Fibroblast of skin of right quadriceps (primary cell): ENCODE measurements around the gene RRAD.
"Not testable (repeated sequence)": the region's sequence is repeated elsewhere in the genome, so short reads cannot be mapped to it uniquely, and the experiment has no call there.

ENCODE experiments used
- DNase-seq: peaks from one replicate; pipeline ENCODE4 v3.0.0-alpha.2; 2013

Gene RRAD

DNA sequence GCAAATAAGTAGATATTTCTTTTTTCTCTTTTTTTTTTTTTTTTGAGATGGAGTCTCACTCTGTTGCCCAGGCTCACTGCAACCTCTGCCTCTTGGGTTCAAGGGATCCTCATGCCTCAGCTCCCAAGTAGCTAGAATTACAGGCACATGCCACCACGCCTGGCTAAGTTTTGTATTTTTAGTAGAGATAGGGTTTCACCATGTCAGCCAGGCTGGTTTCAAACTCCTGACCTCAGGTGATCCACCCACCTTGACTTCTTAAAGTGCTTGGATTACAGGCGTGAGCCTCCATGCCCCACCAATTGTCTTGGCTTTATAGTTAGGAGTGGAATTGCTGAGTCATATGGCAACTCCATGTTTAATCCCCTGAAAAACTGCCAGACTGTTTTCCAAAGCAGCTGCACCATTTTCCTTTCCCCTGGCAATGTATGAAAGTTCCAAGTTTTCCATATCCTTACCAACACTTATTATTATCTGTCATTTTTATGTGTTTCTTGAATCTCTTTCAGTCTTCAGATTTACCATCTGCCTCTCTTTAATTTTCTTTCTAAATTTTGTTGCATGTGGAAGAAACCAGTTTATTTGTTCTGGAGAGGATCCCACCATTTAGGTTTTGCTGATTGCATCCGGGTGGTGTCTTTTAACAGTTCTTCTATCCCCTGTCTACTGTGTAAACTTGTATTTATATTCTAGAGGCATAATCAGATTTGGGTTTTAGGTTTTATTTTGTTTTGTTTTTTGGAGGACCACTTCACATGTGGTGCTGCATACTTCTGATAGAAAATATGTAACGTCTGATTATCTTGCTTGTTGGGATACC, 25.8 kb upstream of the RRAD start:
- DNase-seq = no peak

DNA sequence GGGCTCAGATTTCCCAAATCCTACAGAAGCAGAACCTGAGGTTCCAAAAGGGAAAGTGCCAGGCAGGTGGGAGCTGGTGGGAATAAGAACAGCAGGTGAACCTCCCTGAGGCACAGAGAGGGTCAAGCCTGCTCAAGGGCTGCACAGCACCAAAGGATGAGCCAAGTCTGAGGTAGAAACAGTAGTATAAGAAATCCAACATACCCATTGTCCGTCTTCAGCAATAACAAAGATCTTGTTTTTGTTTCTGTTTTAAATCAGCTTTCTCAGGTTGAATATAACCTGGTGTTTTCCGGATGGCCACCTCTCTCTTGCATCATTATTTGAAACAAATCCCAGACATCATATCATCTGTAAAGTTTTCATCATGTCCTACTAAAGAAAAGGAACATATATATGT, 25.1 kb upstream of the RRAD start:
- no peak for DNase-seq

DNA sequence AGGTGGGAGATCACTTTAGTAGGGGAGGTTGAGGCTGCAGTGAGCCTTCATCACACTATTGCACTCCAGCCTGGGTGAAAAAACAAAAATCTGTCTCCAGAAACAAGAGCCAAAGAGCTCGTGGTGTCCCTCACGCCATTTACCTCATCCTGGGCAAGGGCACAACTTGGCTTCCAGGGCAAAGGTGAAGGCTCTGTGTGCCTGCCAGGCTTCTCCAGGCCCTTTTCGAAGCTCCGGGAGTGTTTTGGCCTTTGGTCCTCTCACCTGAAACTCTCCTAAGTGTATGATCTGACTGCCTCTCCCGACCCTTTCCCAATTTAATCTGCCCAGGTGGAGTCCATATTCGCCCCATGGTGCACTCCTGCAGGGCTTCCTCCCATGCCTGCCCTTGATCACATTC, 24.1 kb upstream of the RRAD start:
- no peak for DNase-seq

DNA sequence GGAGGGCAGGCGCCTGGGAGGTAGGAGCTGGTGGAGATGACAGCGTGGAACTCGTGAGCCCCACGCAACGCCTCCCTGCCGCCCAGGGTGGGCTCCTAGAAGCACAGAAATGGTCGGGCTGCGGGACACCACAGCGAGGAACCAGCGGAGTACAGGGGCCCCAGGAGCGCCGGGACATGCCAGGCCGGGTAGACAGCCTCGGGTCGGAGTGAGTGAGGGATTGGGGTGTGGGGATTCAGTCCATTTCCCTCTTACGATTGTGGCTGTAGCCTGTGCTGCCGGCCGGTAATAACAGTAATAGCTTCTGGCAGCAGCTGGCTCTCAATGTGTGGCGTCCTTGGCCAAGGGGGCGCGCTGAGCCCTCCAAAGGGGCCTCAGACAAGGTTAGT, 23.5 kb upstream of the RRAD start:
- DNase-seq = no peak

DNA sequence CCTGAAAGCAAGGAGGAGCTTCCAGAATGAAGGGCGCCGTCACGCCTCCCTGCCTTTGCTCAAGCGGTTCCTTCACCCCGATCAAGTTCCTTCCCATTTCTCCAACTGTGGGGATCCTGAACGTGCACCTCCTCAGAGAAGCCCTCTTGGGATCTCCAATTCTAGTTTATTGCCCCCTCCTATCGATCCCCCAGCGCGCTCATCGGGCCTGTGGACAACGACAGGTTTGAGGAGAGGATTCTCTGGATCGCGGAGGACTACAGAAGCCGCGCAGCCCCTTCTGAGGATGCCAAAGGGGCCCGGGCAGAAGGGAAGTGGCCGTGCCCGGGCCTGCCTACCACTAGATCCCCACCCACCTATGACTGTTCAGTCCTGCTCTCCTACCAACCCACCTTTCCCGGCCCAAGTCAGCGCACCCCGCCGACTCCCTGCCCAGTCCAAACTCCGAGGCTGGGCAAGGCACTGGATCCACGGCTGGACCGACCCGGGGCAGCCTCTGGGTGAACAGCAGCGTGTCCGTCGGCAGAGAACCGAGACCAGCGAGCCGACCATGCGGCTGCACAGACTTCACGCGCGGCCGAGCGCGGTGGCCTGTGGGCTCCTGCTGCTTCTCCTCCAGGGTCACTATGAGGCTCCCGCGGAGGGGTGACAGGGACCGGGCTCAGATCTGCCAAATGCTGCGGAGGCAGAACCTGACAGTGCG, 22.9 kb upstream of the RRAD start:
- no peak for DNase-seq

DNA sequence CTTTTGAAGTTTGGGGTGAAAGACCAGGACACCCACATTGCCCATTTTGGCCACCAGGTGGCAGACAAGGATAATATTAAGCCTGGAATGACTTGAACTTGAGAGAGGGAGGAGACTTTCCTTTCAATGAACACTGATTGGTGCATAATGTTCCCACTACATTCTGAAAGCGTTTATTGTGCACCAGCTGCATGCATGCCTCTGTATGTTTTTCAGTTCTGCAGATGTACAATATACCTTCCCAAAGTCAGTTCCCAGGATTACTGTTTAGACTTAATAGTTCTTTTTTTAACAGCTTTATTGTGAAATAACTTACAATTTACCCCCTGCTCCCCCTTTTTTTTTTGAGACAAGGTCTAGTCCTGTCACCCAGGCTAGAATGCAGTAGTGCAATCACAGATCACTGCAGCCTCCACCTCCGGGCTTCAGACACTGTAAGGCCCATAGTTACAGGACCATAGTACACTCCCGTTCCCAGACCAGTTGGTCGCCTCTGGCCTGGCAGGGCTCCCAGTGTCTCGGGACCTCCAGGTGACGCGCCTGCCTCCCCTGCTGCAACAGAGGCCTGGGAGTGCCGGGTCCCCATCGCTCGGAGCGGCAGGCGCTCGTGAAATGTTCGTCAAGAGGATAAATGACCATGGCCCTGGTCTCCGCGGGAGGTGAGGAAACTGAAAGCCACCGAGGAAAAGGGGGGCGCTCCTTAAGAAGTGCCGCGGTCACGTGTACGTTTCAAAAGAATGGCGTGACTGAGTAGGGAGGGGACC, 22.1 kb upstream of the RRAD start:
- peak; percentile 78 for DNase-seq

DNA sequence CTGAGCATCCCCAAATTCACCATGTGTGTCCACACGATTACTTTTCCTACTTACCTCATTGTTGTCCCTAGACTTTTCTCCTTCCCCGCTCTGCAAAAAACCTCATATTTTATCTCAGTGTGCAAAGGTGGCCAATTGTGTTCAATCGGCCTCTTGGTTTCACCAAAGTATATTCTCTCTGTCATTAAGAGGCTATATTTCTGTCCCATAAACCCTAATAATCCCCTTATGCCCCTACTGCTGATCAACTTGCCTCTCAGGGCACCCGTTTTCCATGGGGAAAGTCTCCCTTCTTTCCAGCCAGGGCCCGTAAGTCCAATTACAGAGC, 21.6 kb upstream of the RRAD start:
- no peak for DNase-seq

DNA sequence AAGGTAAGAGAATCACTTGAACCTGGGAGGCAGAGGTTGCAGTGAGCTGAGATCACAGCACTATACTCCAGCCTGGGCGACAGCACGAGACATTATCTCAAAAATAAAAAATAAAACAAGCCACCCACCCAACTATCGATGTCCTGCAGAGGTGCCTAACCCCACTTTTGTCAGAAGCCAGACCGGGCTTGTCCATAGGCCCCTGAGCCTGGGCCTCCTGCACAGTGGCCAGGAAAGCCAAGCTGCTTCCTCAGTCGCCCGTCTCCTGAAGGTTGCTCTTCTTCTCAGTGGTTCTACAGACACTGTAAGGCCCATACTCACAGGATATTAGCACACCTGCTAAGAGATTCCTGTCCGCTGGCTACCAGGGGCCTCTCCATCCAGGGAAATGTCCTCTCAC, 21.2 kb upstream of the RRAD start:
- DNase-seq = no peak

DNA sequence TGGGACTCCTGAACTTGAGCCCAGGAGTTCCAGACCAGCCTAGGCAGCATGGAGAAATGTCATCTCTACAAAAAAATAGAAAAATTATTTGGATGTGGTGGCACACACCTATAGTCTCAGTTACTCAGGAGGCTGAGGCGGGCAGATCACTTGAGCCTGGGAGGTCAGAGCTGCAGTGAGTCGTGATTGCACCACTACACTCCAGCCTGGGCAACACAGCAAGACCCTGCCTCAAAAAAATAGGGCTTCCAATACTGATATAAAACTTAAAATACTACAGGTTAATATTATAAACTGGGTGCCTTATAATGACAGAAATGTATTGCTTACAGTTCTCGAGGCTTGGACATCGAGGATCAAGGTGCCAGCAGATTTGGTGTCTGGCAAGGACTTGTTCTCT, 20.6 kb upstream of the RRAD start:
- no peak for DNase-seq

DNA sequence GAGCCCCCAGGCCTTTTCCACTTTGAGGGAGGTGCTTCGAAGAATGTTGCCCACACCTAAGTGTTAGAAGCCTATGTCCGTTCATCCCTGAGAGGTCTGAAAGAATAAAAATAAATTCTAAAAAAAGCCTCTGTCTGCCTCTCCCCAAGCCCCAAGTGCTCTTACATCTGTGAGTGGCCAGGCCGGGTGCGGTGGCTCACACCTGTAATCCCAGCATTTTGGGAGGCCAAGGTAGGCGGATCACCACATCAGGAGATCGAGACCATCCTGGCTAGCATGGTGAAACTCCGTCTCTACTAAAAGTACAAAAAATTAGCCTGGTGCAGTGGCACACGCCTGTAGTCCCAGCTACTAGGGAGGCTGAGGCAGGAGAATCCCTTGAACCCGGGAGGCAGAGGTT, 19.6 kb upstream of the RRAD start:
- DNase-seq = not testable (repeated sequence)

DNA sequence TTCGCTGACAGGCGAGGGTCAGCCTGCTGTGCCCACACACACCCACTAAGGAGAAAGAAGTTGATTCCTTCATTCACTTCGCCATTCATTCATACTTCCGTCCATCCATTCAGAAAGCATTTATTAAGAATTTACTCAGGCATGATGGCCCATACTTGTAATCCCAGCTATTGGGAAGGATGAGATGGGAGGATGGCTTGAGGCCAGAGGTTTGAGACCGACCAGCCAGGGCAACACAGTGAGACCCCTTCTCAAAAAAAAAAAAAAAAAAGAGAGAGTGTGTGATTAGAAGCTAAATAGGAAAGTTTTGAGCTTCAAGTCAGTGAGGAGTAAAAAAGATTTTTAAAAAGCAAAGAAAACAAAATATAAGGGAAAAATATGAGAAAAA, 18.7 kb upstream of the RRAD start:
- no peak for DNase-seq

DNA sequence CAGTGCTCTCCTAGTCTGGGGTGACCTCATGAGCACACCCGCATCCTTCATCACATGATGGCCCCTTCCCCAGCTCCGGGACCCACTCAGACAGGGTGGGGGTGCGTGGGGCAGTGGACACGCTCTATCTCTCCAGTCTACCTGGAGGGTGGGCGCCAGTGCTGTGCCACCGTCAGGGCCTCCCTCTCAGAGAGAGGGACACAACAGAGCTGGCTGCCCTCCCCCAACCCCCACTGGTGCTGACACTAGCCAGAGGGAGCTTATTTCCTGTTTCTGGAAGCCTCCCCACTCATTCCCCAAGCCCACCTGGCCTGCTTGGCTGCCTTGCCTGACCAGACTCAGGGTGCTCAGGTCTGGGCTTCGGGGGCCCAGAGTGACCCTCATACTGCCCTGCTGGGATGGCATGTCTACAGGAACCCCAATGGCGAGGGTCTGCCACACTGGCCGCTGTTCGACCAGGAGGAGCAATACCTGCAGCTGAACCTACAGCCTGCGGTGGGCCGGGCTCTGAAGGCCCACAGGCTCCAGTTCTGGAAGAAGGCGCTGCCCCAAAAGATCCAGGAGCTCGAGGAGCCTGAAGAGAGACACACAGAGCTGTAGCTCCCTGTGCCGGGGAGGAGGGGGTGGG, 18.2 kb upstream of the RRAD start:
- no peak for DNase-seq

DNA sequence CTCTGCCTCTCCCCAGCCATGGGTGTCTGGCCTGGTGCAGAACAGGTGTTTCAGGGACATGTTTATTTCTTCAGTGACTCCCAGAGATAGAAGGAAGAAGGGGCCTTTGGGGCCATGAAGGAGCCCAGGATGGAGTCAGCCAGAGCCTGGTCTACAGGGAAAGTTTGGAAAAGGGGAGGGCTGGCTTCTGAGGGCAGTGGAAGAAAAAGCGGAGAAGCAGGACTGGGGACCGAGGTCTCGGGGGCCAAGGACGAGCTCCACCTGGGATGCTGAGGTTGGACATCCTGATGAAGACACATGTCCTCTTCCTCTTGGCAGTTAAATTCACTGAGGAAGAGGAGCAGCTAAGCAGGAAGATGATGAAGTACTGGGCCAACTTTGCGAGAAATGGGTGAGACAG, 17.6 kb upstream of the RRAD start:
- DNase-seq = no peak

DNA sequence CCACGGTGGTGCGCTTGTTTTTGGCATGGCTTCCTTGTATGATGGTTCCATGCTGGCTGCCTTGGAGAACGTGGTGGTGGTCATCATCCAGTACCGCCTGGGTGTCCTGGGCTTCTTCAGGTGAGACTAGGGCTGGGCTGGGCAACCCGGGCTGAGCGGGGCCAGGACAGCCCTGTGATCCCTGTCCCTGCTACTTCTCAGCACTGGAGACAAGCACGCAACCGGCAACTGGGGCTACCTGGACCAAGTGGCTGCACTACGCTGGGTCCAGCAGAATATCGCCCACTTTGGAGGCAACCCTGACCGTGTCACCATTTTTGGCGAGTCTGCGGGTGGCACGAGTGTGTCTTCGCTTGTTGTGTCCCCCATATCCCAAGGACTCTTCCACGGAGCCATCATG, 14.9 kb upstream of the RRAD start:
- DNase-seq = no peak

DNA sequence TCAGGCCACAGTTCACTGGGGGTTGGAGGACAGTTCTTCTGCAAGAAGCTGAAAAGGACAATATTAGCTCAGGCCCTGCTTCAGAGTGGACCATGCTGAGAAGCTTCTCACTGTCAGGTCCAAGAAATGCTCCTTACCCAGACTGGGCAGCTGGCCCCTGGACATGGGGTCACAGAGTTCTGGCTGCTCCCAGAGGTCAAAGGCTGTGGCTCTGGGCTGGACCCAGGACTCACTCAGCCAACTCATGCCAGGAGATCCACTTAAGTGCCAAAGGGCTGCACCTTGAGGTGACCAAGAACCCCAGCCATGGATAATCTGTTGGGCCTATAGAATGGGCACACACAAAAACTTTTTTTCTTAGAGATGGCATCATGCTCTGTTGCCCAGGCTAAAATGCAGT, 14.0 kb upstream of the RRAD start:
- no peak for DNase-seq

DNA sequence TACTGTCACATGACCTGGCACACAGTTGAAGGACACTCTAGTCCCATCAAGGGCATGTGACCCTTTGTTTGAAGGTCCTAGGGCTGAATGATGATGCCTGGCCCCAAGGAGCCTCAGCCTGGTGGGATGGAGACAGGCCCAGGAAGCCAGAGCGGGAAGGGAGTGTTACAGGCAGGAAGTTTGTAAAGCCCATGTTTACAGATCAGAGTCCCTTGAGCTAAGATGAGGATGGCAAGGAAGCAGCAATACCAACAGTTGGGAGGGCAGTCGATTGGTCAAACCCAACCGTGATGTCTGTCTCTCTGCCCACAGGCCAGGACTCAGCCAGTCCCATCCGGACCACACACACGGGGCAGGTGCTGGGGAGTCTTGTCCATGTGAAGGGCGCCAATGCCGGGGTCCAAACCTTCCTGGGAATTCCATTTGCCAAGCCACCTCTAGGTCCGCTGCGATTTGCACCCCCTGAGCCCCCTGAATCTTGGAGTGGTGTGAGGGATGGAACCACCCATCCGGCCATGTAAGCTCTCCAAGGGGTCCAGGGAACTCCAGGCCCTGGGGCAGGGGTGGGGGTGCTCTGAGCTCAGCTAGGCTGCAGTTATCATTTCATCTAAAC, 12.5 kb upstream of the RRAD start:
- no peak for DNase-seq

DNA sequence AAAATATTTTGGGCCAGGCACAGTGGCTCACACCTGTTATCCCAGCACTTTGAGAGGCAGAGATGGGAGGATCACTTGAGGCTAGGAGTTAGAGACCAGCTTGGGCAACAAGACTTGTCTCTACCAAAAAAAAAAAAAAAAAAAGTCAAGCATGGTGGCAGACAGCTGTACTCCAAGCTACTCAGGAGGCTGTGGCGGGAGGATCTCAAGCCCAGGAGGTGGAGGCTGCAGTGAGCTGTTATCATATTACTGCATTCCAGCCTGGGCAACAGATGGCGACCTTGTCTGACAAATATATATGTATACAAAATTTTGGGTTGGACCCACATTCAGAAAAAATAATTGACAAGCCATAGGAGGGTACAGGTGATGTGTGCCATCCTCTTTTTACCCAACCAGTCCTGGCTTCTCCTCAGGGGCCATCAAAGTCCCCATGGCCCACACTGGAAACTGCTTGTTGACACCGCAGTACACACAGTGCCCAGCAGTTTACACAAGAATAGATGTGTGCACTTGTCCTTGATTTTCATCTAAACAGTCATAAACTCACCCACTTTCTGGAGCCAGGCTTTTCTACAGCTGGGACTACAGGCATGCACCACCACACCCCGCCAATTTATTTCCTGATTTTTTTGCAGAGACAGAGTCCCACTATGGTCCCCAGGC, 11.7 kb upstream of the RRAD start:
- no peak for DNase-seq

DNA sequence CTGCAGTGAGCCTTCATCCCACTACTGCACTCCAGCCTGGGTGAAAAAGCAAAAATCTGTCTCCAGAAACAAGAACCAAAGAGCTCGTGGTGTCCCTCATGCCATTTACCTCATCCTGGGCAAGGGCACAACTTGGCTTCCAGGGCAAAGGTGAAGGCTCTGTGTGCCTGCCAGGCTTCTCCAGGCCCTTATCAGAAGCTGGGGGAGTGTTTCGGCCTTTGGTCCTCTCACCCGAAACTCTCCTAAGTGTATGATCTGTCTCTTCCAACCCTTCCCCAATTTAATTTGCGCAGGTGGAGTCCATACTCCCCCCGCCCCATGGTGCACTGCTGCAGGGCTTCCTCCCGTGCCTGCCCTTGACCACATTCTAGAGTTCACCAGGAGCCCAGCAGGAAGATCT, 11.1 kb upstream of the RRAD start:
- DNase-seq = no peak

DNA sequence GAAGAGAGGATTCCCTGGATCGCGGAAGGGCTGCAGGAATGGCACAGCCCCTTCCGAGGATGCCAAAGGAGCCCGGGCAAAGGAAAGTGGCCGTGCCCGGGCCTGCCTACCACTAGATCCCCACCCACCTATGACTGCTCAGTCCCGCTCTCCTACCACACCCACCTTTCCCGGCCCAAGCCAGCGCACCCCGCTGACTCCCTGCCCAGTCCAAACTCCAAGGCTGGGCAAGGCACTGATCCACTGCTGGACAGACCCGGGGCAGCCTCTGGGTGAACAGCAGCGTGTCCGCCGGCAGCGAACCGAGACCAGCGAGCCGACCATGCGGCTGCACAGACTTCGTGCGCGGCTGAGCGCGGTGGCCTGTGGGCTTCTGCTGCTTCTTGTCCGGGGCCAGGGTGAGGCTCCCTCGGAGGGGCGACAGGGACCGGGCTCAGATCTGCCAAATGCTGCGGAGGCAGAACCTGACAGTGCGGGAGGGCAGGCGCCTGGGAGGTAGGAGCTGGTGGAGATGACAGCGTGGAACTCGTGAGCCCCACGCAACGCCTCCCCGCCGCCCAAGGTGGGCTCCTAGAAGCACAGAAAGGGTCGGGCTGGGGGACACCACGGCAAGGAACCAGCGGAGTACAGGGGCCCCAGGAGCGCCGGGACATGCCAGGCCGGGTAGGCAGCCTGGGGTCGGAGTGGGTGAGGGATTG, 10.1 kb upstream of the RRAD start, which contains the start of gene CES2:
TSS of gene CES2 (plus strand) at position 203 of the 698 bp plus-strand sequence. CDS start at position 323, 120 bp downstream.
- no peak for DNase-seq

DNA sequence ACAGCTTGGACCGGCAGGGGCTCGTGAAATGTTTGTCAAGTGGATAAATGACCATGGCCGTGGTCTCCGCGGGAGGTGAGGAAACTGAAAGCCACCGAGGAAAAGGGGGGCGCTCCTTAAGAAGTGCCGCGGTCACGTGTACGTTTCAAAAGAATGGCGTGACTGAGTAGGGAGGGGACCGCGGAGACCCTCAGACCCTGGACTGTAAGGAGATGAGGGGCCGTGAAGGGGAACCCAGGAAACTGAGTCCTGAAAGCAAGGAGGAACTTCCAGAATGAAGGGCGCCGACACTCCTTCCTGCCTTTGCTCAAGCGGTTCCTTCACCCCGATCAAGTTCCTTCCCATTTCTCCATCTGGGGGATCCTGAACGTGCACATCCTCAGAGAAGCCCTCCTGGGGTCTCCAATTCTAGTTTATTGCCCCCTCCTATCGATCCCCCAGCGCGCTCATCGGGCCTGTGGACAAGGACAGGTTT, 9.5 kb upstream of the RRAD start:
- DNase-seq = not testable (repeated sequence)

DNA sequence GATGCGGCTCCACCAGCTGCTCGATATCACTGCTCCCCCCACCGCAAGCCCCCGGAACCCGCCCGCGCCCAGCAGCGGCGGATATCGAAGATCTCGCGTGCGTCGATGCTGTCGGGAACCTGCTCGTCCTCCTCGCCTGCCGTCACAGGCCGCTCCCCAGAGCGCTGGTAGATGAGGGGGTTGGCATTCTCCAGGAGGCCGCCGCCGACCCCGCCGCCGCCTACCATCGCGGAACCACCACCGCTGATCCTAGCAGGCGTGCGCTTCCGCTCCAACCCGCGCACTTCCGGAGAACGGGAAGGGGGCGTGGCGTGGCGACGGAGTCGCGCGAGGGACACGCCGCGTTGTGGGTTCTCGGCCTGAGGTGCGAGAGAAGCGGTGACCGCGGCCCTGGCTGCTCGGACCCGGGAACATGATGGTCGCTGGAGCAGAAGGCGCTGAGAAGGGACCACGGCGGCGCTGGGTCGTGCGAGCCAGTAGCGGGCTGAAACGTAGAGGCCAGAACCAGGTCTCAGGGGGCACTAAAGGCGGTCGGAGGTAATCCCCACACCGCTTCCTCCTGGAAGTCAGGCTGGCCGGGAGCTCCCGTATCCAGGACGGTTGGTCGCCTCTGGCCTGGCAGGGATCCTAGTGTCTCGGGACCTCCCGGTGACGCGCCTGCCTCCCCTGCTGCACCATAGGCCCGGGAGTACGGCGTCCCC, 9.0 kb upstream of the RRAD start, which contains the start of gene CIAO2B:
TSS of gene CIAO2B (minus strand) at position 265 of the 701 bp plus-strand sequence. CDS start at position 227, 38 bp downstream.
- DNase-seq = peak; percentile 81
